Heart left ventricle (tissue), 16 donors: Measurements from ENCODE around the gene ZCCHC7. TPM values are rescaled to one million over a fixed set of nuclear protein-coding genes. Genes with fewer than 3 reads are reported as not detected.
"Not testable (repeated sequence)": the region's sequence is repeated elsewhere in the genome, so short reads cannot be mapped to it uniquely, and the experiment has no call there.

Experiments
- ATAC-seq, 4 donors: fragments of 200-7000 bp; cut with Tn5 transposase; one replicate each; pipeline ENCODE4 v1.9.1; 2020 to 2022; ENCODE audit warnings: moderate library complexity in 4 of 4, mild to moderate bottlenecking in 3 of 4, moderate number of reproducible peaks in 1 of 4
- DNase-seq, 5 donors: peaks; one replicate each; pipeline ENCODE4 v3.0.0-alpha.2; 2020
- H3K27ac ChIP-seq, 12 donors: fragments of 200-600 bp; sonication (generic) in 4 of 12; one replicate each; pipeline versions ENCODE4 v1.5.0 to v1.8.0; 2016 to 2022; ENCODE audit warnings: mild to moderate bottlenecking in 2 of 12
- H3K27me3 ChIP-seq, 9 donors: fragments of 200-600 bp; sonication (generic) in 2 of 9; one replicate each; pipeline versions ENCODE4 v1.5.1 to v1.8.0; 2016 to 2022; ENCODE audit warnings: mild to moderate bottlenecking in 3 of 9
- H3K36me3 ChIP-seq, 9 donors: fragments of 200-600 bp; sonication (generic) in 2 of 9; one replicate each; pipeline versions ENCODE4 v1.5.0 to v1.8.0; 2018 to 2022; ENCODE audit warnings: mild to moderate bottlenecking in 2 of 9
- H3K4me1 ChIP-seq, 12 donors: fragments of 200-600 bp; sonication (generic) in 4 of 12; one replicate each; pipeline versions ENCODE4 v1.5.0 to v1.8.0; 2016 to 2022; ENCODE audit warnings: mild to moderate bottlenecking in 3 of 12
- H3K4me3 ChIP-seq, 12 donors: fragments of 200-600 bp; sonication (generic) in 4 of 12; one replicate each; pipeline versions ENCODE4 v1.5.0 to v1.8.0; 2017 to 2022; ENCODE audit warnings: mild to moderate bottlenecking in 9 of 12, moderate library complexity in 4 of 12
- H3K9me3 ChIP-seq, 12 donors: fragments of 200-600 bp; sonication (generic) in 4 of 12; one replicate each; pipeline versions ENCODE4 v1.5.0 to v1.8.0; 2016 to 2022; ENCODE audit warnings: mild to moderate bottlenecking in 1 of 12
- POLR2A ChIP-seq, 2 donors: fragments of 450-650 bp; IDR thresholded peaks; one replicate each; pipeline ENCODE4 v1.6.1; 2017; ENCODE audit warnings: antibody characterized with exemption in 2 of 2, mild to moderate bottlenecking in 2 of 2, moderate library complexity in 2 of 2
- WGBS, 4 donors: extraction: QIAGEN DNeasy Blood & Tissue Kit in 2 of 4; methylation state at CpG; one replicate each; pipeline versions ENCODE4 v1.1.5 to v1.1.7; 2013 to 2018; 5-methylcytosine and 5-hydroxymethylcytosine counted together
- intact Hi-C, 10 donors: fragments of 100-400 bp; cut with DNase I; formaldehyde crosslinking; loops; one replicate each; pipeline versions ENCODE4 v1.11.1 to v1.14.2; 2022
- polyA plus RNA-seq, 2 donors: library from polyadenylated mRNA; stranded (reverse); fragments of 200-250 nt; gene quantifications; one replicate each; pipeline ENCODE4 v1.2.3, GENCODE V29; 2013
- total RNA-seq, 9 donors: library from RNA; depleted of rRNA in 2 of 9; stranded (reverse); fragments of >200 nt in 2 of 9; fragmentation: NEBNext Ultra II Directional in 3 of 9; extraction: Animal tissue kit (Norgen Biotek cat#: 25700) in 3 of 9; gene quantifications; one replicate each; pipeline versions ENCODE4 v1.1.0 to v1.2.4, GENCODE V29; 2016 to 2023
- TF ChIP-seq, protein P1 (sequence below), 12 donors: fragments of 200-600 bp; sonication (generic) in 4 of 12; IDR thresholded peaks; one replicate each; pipeline versions ENCODE4 v1.5.0 to v1.8.0; 2018 to 2022; ENCODE audit warnings: antibody characterized with exemption in 12 of 12, mild to moderate bottlenecking in 5 of 12
- donor health status: ischemic (EF 13 %, LVEDD 7.1; RV severe dilation, severe dysfunction).
- donor health status: healthy with polysubstance abuse.
- donor health status: DM: no; HTN: yes; CAD: no.
- donor health status: DM: no; HTN: no; CAD: no.
- donor health status: ischemic (EF 25% LVEDD 6.9; RV normal size, moderate dysfunction).
- donor health status: ischemic (EF 25% LVEDD 5.7; RV mildly dilated, moderate dysfunction).
- donor health status: healthy.
- donor health status: DM: yes; HTN: yes; CAD: no.
- donor health status: ischemic (EF 35%, LVEDD 5.7; RV mildly dilated, moderate dysfunction).
- donor health status: nonischemic (EF 11% LVEDD 7.7; RV severe dilation, severe dysfunction).
- donor health status: DM: yes; HTN: yes; CAD: no.
- donor health status: PGD.
- donor health status: ischemic (EF 29% LVEDD 5.4; RV normal size, mild dysfunction).
- donor health status: nonischemic (EF 23%, LVEDD 6.1; RV moderate dilation, normal function).

ZCCHC7 gene
- total and polyA plus RNA-seq, 11 donors = 3.5 to 14.8 (median 8.4) TPM

GRCh38 chr9:37395663-37396062, 275.3 kb downstream of the ZCCHC7 start:
- H3K27me3 ChIP-seq = no peaks in the 10 kb centered on the region
- no peak overlapping the region for H3K4me3 ChIP-seq
- intact Hi-C loops = loop anchor here in 1 of 10 donors (10.0 kb wide), 1 partner anchor 531 kb away; no protein-coding TSS in a partner anchor
- TF ChIP-seq, protein P1, sequence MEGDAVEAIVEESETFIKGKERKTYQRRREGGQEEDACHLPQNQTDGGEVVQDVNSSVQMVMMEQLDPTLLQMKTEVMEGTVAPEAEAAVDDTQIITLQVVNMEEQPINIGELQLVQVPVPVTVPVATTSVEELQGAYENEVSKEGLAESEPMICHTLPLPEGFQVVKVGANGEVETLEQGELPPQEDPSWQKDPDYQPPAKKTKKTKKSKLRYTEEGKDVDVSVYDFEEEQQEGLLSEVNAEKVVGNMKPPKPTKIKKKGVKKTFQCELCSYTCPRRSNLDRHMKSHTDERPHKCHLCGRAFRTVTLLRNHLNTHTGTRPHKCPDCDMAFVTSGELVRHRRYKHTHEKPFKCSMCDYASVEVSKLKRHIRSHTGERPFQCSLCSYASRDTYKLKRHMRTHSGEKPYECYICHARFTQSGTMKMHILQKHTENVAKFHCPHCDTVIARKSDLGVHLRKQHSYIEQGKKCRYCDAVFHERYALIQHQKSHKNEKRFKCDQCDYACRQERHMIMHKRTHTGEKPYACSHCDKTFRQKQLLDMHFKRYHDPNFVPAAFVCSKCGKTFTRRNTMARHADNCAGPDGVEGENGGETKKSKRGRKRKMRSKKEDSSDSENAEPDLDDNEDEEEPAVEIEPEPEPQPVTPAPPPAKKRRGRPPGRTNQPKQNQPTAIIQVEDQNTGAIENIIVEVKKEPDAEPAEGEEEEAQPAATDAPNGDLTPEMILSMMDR (IDR thresholded peaks at IDR 0.05) = no peak
- TF ChIP-seq POLR2A (IDR thresholded peaks at IDR 0.05) = no peak
- H3K9me3 ChIP-seq = no peaks in the 10 kb centered on the region
- WGBS, 4 donors = 77 to 84% (median 79%) methylated on average over 8 of the region's 8 CpGs
- H3K4me1 ChIP-seq = no peaks in the 10 kb centered on the region
- H3K27ac ChIP-seq = no peak overlapping the region
- no peaks in the 10 kb centered on the region for H3K36me3 ChIP-seq
- DNase-seq (no peak), ATAC-seq (no peak)

DNA sequence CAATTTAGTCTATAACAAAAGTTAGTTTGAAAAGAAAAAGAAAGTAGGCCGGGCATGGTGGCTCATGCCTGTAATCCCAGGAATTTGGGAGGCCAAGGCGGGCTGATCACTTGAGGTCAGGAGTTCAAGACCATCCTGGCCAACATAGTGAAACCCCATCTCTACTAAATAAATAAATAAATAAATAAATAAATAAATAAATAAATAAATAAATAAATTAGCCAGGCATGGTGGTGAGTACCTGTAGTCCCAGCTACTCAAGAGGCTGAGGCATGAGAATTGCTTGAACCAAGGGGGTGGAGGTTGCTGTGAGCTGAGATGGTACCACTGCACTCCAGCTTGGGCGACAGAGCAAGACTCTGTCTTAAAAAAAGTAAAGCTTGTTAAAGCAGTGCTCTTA, 277.6 kb downstream of the ZCCHC7 start:
- H3K27ac ChIP-seq, H3K27me3 ChIP-seq, H3K4me1 ChIP-seq, ATAC-seq, DNase-seq, H3K4me3 ChIP-seq, H3K36me3 ChIP-seq, H3K9me3 ChIP-seq: not testable (repeated sequence)
- intact Hi-C loops = loop anchor here in 1 of 10 donors (10.0 kb wide), 1 partner anchor 533 kb away; no protein-coding TSS in a partner anchor
- 95 to 100% (median 95%) methylated on average over 3 of the region's 3 CpGs for WGBS, 4 donors

GRCh38 chr9:37398464-37399025, 278.2 kb downstream of the ZCCHC7 start:
- Histone ChIP-seq H3K4me3 (no peak overlapping the region), H3K9me3 (no peaks in the 10 kb centered on the region), H3K27ac (no peak overlapping the region), H3K4me1 (no peaks in the 10 kb centered on the region), H3K27me3 (no peaks in the 10 kb centered on the region), H3K36me3 (no peaks in the 10 kb centered on the region)
- DNase-seq = no peak
- no peak for TF ChIP-seq POLR2A (IDR thresholded peaks at IDR 0.05)
- TF ChIP-seq, protein P1 (IDR thresholded peaks at IDR 0.05) = no peak
- ATAC-seq = no peak
- intact Hi-C loops = loop anchor here in 1 of 10 donors (10.0 kb wide), 1 partner anchor 534 kb away; no protein-coding TSS in a partner anchor
- 77 to 86% (median 82%) methylated on average over 7 of the region's 7 CpGs for WGBS, 4 donors

- ATAC-seq (no peak), DNase-seq (no peak)
- intact Hi-C loops = loop anchor here in 1 of 10 donors (10.0 kb wide), 1 partner anchor 535 kb away; no protein-coding TSS in a partner anchor
- no peak overlapping the region for H3K27ac ChIP-seq
- no peak for TF ChIP-seq POLR2A (IDR thresholded peaks at IDR 0.05)
- TF ChIP-seq, protein P1 (IDR thresholded peaks at IDR 0.05) = no peak
- no peaks in the 10 kb centered on the region for H3K36me3 ChIP-seq
- WGBS, 4 donors = 64 to 84% (median 75%) methylated on average over 2 of the region's 2 CpGs
- H3K4me3 ChIP-seq = no peak overlapping the region
- H3K4me1 ChIP-seq = no peaks in the 10 kb centered on the region
- no peaks in the 10 kb centered on the region for H3K9me3 ChIP-seq
- H3K27me3 ChIP-seq = no peaks in the 10 kb centered on the region
These were observed 279.0 kb downstream of the ZCCHC7 start for GRCh38 chr9:37399336-37399735.

- no peaks in the 10 kb centered on the region for H3K27me3 ChIP-seq
These were observed 284.2 kb downstream of the ZCCHC7 start for GRCh38 chr9:37404590-37404989.

More at GRCh38 chr9:37404590-37404989, 284.2 kb downstream of the ZCCHC7 start:
- Histone ChIP-seq H3K9me3 (no peaks in the 10 kb centered on the region), H3K27ac (peak overlapping the region in 6 of 12 donors; percentile 6 to 67 (median 51)), H3K4me3 (no peak overlapping the region), H3K4me1 (peaks cover 0 to 11% (median 0%) of the 10 kb centered on the region in 12 donors), H3K36me3 (no peaks in the 10 kb centered on the region)
- intact Hi-C loops = no loop called here
- DNase-seq (peak in 1 of 5 donors; percentile 44), ATAC-seq (peak in 2 of 4 donors; percentile 27 to 62)
- no peak for TF ChIP-seq POLR2A (IDR thresholded peaks at IDR 0.05)
- WGBS, 4 donors = 71 to 92% (median 85%) methylated on average over 9 of the region's 9 CpGs
